HG02973 (cell line): ENCODE data around the gene TCTN1.

ENCODE experiments used
- ATAC-seq: cut with Tn5 transposase; IDR thresholded peaks from one replicate; pipeline ENCODE4 v1.9.1; 2021; ENCODE audit warnings: moderate library complexity; ENCODE audit not compliant: unreplicated experiment

Gene TCTN1

GRCh38 chr12:110677206-110677911 lies 63.4 kb downstream of the TCTN1 start:
- peak; percentile 60 for ATAC-seq

GRCh38 chr12:110677982-110678381 lies 64.1 kb downstream of the TCTN1 start:
- no peak for ATAC-seq

GRCh38 chr12:110679201-110679600 lies 65.3 kb downstream of the TCTN1 start:
- no peak for ATAC-seq

- no peak for ATAC-seq
Observed at GRCh38 chr12:110680032-110680431, 66.1 kb downstream of the TCTN1 start.

DNA sequence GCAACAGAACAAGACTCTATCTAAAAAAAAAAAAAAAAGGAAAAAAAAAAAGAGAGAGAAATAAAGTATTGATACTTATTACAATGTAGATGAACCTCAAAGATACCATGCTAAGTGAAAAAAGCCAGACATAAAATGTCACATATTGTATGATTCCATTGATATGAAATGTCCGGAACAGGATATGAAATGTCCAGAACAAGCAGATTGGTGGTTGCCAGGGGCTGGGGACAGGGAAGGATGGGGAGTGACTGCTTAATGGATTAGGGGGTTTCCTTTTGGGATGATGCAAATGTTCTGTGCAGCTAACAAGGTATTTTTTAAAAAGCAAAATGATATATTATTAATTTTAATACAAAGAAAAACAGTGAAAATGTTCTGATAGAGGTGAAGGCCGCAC lies 70.0 kb downstream of the TCTN1 start:
- no peak for ATAC-seq

- no peak for ATAC-seq
Observed at GRCh38 chr12:110684312-110684836, 70.4 kb downstream of the TCTN1 start.

- no peak for ATAC-seq
Observed at GRCh38 chr12:110686294-110686903, 72.5 kb downstream of the TCTN1 start.

DNA sequence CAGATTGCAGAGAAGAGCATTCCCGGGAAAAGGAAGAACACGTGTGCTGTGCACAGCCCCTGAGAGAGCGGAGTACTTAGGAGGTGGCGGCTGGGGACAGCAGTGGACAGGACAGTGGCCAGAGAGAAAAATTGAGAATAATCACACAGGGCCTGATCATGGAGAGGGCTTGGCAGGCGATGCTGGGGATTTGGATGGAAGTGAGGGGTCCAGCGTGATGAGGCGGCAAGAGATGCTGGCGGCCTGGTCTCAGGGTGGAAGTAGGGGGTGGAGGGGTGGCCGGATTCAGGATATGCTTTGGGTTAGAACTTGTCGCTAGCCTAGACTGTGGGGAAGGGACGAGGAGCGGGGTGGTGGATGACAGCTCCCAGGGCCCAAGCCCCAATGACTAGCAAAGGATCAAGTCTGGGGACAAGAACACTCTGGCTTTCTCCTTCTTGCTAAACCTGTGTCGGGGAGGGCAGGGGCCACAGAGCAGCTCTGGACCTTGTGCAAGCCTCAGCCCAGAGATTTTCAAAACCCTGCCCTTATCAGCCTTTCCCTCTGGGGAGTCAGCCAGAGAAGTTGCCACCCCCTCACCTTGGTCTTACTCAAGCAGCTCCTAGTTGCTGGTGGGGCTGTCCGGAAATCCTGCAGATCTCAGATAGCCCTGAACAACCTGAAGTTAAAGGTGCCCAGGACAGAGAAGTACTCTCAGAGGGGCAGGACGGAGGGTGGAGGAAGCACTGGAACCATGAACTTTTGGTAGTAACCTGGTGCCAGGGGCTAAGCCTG lies 73.7 kb downstream of the TCTN1 start:
- no peak for ATAC-seq

GRCh38 chr12:110688446-110689280 lies 74.7 kb downstream of the TCTN1 start, which contains the start of gene HVCN1:
Gene HVCN1, minus strand, starts transcription at chr12:110689115. Its CDS starts 5,870 bp downstream, at chr12:110683245.
- peak; percentile 17 for ATAC-seq

GRCh38 chr12:110689281-110690126 lies 75.6 kb downstream of the TCTN1 start:
- peak; percentile 59 for ATAC-seq

DNA sequence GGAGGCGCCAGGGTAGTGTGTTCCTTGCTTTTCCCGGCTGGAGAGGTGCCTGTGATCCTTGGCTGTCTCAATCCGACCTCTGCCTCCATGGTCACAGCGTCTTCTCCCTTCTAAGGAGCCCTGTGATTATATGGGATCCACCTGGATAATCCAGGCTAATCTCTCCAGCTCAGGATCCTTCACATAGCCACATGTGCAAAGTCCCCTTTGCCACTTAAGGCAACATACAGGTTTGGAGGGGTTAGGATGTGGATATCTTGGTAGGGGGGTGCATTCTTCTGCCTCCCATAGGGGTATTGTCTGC lies 76.2 kb downstream of the TCTN1 start:
- no peak for ATAC-seq

- no peak for ATAC-seq
Observed at GRCh38 chr12:110693731-110694130, 79.8 kb downstream of the TCTN1 start.

DNA sequence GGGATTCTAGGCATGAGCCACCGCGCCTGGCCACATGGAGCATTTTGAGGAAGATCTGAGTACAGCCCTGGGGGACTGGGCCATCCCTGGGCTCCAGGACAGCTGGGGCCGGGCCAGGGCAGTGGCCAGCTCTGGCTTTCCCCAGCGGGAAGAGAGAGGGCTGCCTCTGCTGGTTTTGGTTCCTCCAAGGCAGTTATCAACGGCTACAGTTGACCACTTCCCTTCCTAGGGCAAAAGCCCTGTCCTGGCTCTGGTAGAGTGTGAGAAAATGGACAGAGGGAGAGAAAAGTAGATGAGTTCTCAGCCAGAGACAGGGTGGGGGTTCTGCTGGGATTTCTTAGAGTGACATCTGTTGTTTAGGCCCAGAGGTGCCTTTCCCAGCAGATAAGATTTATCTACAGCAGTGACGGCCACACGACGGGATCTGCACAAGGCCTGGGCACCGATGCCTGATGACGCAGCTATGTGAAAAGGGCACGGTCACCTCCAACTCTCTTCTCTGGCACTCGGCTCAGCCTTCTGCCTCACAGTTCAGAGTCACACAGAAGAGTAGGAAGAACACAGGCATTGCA lies 80.5 kb downstream of the TCTN1 start:
- ATAC-seq, result no peak

GRCh38 chr12:110696283-110696682 lies 82.4 kb downstream of the TCTN1 start:
- no peak for ATAC-seq

DNA sequence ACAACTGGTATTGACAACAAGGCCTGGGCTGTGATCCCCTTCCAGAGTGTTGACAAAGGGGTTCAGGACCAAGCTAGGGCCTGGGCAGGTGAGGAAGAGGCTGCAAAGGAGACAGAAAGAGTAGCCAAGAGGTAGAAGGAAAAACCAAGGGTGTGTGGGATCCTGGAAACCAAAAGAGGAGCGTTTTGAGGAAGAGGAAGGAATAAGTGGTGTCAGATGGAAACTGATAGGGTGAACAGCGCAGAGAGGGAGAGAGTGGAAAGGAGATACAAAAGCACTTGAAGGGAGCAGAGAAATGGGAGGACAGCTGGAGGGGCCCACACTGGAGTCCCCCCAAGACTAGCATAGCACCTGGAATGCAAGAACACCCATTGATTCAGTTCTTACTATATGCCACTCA lies 83.3 kb downstream of the TCTN1 start:
- no peak for ATAC-seq

GRCh38 chr12:110698171-110698902 lies 84.4 kb downstream of the TCTN1 start:
- peak; percentile 77 for ATAC-seq
